Activated CD4-positive, alpha-beta memory T cell treated with anti-CD3 and anti-CD28 coated beads for 36 hours (primary cell): ENCODE measurements around the gene STAC3. TPM values are rescaled to one million over a fixed set of nuclear protein-coding genes. Genes with fewer than 3 reads are reported as not detected.

Experiments used
- CTCF ChIA-PET: fragments of 350-600 bp; sonication (Branson Sonifier 250); formaldehyde crosslinking; loops from one replicate; lab custom pipeline; 2021; ENCODE audit warnings: antibody characterized with exemption, inconsistent platforms; lab: Charles Lee
- POLR2A ChIA-PET: fragments of 350-600 bp; sonication (Branson Sonifier 250); formaldehyde crosslinking; loops from one replicate; lab custom pipeline; 2021; ENCODE audit warnings: antibody characterized with exemption; lab: Charles Lee
- DNase-seq: peaks from one replicate; pipeline ENCODE4 v3.0.0-alpha.2; 2020
- H3K27ac Mint-ChIP-seq: one replicate; pipeline ENCODE4 v1.8.0; 2021; ENCODE audit warnings: mixed read lengths
- H3K27me3 Mint-ChIP-seq: one replicate; pipeline ENCODE4 v1.8.0; 2021; ENCODE audit warnings: mixed read lengths
- H3K36me3 Mint-ChIP-seq: one replicate; pipeline ENCODE4 v1.8.0; 2021; ENCODE audit warnings: mixed read lengths
- H3K4me1 Mint-ChIP-seq: one replicate; pipeline ENCODE4 v1.8.0; 2021; ENCODE audit warnings: low read depth, mixed read lengths
- H3K4me3 Mint-ChIP-seq: one replicate; pipeline ENCODE4 v1.8.0; 2021; ENCODE audit warnings: mild to moderate bottlenecking, mixed read lengths
- H3K9me3 Mint-ChIP-seq: one replicate; pipeline ENCODE4 v1.8.0; 2021; ENCODE audit warnings: mixed read lengths
- intact Hi-C: fragments of 100-400 bp; cut with micrococcal nuclease; formaldehyde crosslinking; loops from one replicate; pipeline ENCODE4 v1.15.1; 2023
- total RNA-seq, 2 experiments: library from RNA; stranded (reverse); gene quantifications; one replicate each; pipeline ENCODE4 v1.2.3, GENCODE V29; 2021

The STAC3 gene
- total RNA-seq, 2 experiments from 2014 or later: 1.9 to 2.0 TPM

DNA sequence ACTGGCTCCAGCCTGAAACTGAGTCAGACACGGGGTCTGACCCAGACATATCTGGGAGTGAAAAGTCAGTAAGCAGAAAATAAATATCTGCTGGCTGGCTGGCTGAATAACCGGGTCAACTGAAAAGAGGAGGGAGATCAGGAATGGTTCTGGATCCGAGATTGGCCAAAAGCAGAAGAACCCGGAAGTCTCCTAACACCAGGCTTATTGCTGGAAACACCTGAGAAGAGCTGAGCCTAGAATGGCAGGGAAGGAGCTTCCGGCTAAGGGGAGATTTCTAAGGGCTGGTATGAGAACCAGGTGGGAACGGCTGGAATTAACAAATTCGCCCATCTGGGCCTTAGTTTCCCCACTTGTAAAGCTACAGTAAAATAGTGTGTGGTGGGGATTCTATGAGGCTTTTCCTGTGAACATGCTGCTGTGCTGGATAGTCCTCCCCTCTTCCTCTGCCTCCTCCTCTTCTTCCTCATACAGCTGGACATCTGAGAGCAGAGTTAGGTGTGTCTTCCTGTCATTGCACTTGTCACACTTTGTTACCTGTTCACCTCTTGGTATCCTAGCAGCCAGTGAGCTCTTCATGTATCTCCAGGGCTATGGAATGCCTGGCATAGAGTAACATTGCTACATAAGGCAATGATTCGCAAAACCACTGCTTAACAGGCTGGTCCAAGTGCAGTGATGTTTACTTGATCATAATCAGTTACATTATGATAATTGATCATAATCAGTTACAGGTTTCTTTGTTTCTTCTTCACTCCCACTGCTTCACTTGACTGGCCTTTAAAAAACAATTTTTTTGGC lies 23.5 kb downstream of the STAC3 start:
- POLR2A ChIA-PET: interaction anchor here (1.3 to 1.9 kb wide), 2 partner anchors 12 to 15 kb away, joined by 6 to 8 read pairs; no protein-coding TSS in a partner anchor
- H3K36me3 Mint-ChIP-seq: peaks cover 32% of the 10 kb centered on the region
- no peaks in the 10 kb centered on the region for H3K9me3 Mint-ChIP-seq
- intact Hi-C loops: loop anchor here (5.0 kb wide), 1 partner anchor 140 kb away; the partner anchor contains the start of gene NAB2
- DNase-seq: no peak
- H3K4me3 Mint-ChIP-seq: no peak overlapping the region
- H3K27me3 Mint-ChIP-seq: peaks cover 40% of the 10 kb centered on the region
- CTCF ChIA-PET: interaction anchor here (0.9 to 13.3 kb wide), 3 partner anchors 13 to 231 kb away, joined by 5 to 447 read pairs (median 175); partner anchors contain the start of gene NXPH4
- peaks cover 48% of the 10 kb centered on the region for H3K4me1 Mint-ChIP-seq
- H3K27ac Mint-ChIP-seq: no peak overlapping the region

DNA sequence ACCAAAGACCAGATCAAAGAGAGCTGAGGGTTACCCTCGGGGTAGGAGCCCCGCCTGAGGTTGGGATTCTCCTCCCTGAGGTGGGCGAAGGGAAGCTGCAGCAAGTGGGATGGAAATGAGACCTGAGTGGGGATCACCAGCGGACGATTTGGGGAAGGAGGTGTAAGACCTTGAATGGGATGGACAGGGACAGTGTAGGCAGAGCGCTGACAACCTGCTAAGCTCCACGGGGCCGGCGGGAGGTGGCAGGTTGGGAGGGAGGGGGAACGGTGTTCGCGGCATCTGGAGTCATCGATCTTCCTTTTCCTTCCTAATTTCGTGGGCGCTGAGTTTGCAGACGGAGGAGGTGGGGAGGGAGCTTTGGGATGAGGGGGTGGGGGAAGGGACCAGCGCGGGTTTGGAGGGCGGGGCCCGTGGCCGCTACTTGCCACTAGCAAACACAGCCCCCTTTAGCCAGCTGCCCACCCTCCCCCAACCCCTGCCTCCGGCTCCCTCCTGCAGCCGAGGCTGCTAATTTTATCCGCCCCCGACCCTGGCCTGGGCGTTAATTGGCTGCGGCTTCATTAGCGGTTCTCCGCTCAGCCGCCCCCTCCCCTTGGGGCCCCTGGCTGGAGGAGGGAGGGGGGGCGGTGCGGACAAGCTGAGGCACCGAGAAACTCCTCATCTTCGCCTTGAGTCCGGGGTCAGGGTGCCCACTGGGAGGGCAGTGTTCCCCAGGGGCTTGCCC lies 24.2 kb downstream of the STAC3 start:
- intact Hi-C loops: loop anchor here (5.0 kb wide), 1 partner anchor 139 kb away; the partner anchor contains the start of gene NAB2
- ChIA-PET POLR2A (interaction anchor here (0.6 to 1.9 kb wide), 5 partner anchors 11 to 24 kb away, joined by 3 to 8 read pairs (median 5); partner anchors contain the start of gene STAC3), CTCF (interaction anchor here (11.5 to 13.3 kb wide), 2 partner anchors 12 to 14 kb away, joined by 175 to 447 read pairs; partner anchors contain the start of gene NXPH4)
- Mint-ChIP-seq H3K36me3 (peaks cover 25% of the 10 kb centered on the region), H3K4me3 (peak overlapping the region; percentile 24), H3K9me3 (no peaks in the 10 kb centered on the region), H3K27ac (no peak overlapping the region), H3K27me3 (peaks cover 48% of the 10 kb centered on the region), H3K4me1 (peaks cover 42% of the 10 kb centered on the region)
- no peak for DNase-seq

DNA sequence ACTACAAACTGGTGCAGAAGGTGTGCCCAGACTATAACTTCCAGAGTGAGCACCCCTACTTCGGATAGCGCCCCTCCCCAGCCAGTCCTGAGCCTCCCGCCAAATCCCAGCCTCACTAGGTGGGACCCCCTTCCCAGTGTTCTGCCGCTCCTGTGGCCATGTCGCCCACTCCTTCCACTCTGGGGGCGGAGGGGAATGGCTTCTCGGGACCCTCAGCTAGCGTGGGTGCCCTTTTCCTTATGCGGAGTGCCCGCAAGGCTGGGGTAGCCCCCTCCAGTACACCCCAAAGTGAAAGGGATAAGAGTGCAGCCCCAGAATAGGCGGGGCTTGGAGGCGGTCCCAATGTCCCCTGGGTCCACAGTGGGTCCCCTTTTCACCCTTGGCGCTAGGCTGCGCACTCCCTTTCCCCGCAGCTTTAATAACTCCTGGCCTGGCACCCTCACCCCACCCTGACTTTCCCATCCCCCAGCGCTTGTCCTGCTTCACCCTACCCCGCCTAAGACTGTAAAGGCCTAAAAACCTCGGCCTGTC lies 25.2 kb downstream of the STAC3 start:
- Mint-ChIP-seq H3K4me1 (peaks cover 38% of the 10 kb centered on the region), H3K27ac (no peak overlapping the region), H3K36me3 (peaks cover 15% of the 10 kb centered on the region), H3K4me3 (peak overlapping the region; percentile 23), H3K9me3 (no peaks in the 10 kb centered on the region), H3K27me3 (peaks cover 58% of the 10 kb centered on the region)
- CTCF ChIA-PET: interaction anchor here (2.9 to 13.3 kb wide), 3 partner anchors 11 to 227 kb away, joined by 9 to 447 read pairs (median 175); partner anchors contain the start of gene NXPH4
- POLR2A ChIA-PET: interaction anchor here (1.2 to 1.3 kb wide), 3 partner anchors 12 to 17 kb away, joined by 3 to 8 read pairs (median 4); no protein-coding TSS in a partner anchor
- intact Hi-C loops: loop anchor here (1.0 to 5.0 kb wide), 3 partner anchors 10 to 138 kb away; partner anchors contain the start of gene NAB2
- no peak for DNase-seq

GRCh38 chr12:57224973-57225679 lies 25.9 kb downstream of the STAC3 start:
- H3K27me3 Mint-ChIP-seq: peaks cover 61% of the 10 kb centered on the region
- no peaks in the 10 kb centered on the region for H3K9me3 Mint-ChIP-seq
- H3K4me1 Mint-ChIP-seq: peaks cover 35% of the 10 kb centered on the region
- no peak overlapping the region for H3K27ac Mint-ChIP-seq
- intact Hi-C loops: loop anchor here (1.0 to 5.0 kb wide), 3 partner anchors 10 to 138 kb away; partner anchors contain the start of gene NAB2
- H3K4me3 Mint-ChIP-seq: peak overlapping the region; percentile 55
- ChIA-PET POLR2A (interaction anchor here (0.9 to 1.2 kb wide), 2 partner anchors 16 to 18 kb away, joined by 4 to 5 read pairs; no protein-coding TSS in a partner anchor), CTCF (interaction anchor here (1.1 to 13.3 kb wide), 6 partner anchors 9 to 234 kb away, joined by 4 to 447 read pairs (median 8); partner anchors contain the start of genes GLI1, NXPH4 and STAT6)
- peak; percentile 75 for DNase-seq
- peaks cover 9% of the 10 kb centered on the region for H3K36me3 Mint-ChIP-seq

DNA sequence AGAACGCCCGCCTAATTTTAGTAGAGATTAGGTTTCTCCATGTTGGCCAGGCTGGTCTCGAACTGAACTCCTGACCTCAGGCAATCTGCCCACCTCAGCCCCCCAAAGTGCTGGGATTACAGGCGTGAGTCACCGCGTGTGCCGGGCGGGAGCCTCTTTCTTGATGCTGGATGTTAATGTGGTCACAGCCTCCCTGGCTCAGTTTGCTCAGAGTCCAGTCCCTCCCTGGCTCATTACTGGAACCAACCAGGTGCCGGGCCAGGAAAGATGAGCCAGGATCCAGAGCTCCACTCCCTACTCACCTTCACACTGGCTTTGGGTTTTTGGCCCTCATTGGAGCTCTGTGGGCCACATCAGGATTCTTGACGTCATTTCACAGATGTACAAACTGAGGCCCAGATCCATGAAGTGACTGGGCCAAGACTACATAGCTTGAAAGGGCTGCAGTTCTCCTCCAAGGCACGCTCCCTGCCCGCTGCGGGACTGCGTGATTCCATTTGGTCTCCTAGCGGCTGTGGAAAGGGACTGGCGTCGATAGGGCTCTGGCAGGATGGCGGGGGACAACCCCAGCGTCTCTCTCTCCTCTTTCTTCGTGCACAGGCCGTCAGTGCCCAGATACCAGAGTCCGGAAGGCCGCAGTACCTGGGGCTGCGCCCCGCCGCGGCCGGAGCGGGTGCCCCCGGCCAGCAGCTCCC lies 26.6 kb downstream of the STAC3 start:
- Mint-ChIP-seq H3K4me3 (no peak overlapping the region), H3K4me1 (peaks cover 33% of the 10 kb centered on the region), H3K27ac (no peak overlapping the region), H3K9me3 (no peaks in the 10 kb centered on the region), H3K36me3 (peaks cover 3% of the 10 kb centered on the region), H3K27me3 (peaks cover 67% of the 10 kb centered on the region)
- ChIA-PET POLR2A (interaction anchor here (0.9 to 1.0 kb wide), 2 partner anchors 17 to 18 kb away, joined by 4 to 5 read pairs; no protein-coding TSS in a partner anchor), CTCF (interaction anchor here (1.1 to 13.3 kb wide), 7 partner anchors 9 to 234 kb away, joined by 3 to 447 read pairs (median 6); partner anchors contain the start of genes GLI1, NXPH4 and STAT6)
- intact Hi-C loops: loop anchor here (2.0 kb wide), 1 partner anchor 14 kb away; no protein-coding TSS in a partner anchor
- no peak for DNase-seq

- H3K36me3 Mint-ChIP-seq: peaks cover 3% of the 10 kb centered on the region
- no peaks in the 10 kb centered on the region for H3K9me3 Mint-ChIP-seq
- POLR2A ChIA-PET: interaction anchor here (0.6 to 1.0 kb wide), 3 partner anchors 18 to 19 kb away, joined by 3 to 5 read pairs (median 4); no protein-coding TSS in a partner anchor
- intact Hi-C loops: loop anchor here (2.0 kb wide), 1 partner anchor 15 kb away; no protein-coding TSS in a partner anchor
- peaks cover 25% of the 10 kb centered on the region for H3K4me1 Mint-ChIP-seq
- peaks cover 76% of the 10 kb centered on the region for H3K27me3 Mint-ChIP-seq
- H3K4me3 Mint-ChIP-seq: no peak overlapping the region
- DNase-seq: no peak
- no peak overlapping the region for H3K27ac Mint-ChIP-seq
- CTCF ChIA-PET: interaction anchor here (1.1 to 13.3 kb wide), 5 partner anchors 9 to 229 kb away, joined by 3 to 447 read pairs (median 9); partner anchors contain the start of gene NXPH4
Observed at GRCh38 chr12:57223191-57224165, 27.5 kb downstream of the STAC3 start.

DNA sequence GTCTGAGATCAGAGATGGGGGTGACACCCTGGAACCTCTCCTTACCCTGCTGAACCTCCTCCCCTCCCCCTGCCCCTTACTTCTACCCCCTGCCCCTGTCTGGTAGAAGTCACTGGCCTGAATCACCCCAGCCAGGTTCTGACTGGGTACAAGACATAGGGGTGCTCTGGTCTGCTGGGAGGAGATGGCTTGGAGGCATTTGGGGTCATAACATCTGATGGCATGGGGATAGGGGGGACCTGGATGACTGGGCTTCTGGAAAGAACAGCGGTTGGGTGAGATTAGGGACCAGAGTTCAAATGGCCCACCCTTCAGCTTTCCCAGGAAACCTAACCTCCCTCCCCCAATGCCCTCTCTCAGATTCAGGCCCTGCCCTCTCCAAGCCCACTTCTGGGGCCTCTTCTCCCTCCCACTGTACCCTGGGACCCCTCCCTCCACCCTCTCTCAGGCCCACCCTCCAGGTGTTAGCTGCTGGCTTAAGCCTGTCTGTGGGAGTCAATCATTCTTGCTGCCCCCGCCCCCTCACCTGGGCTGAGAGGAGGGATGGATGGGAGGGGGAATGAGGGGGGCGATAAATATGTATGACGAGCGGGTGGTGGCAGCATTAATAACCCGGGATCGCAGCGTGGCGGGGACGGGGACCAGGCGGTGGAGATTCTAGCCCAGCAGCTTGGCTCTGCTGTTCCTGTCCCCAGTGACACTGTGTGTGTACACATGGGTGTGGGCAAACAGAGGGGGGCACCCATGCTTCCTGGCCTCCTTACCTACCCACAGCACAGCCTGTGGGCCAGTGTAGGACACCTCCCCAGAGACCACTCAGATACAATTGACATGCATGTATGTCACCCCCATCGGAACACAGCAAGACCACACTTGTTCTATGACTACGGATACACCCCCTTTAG lies 28.4 kb downstream of the STAC3 start:
- ChIA-PET POLR2A (interaction anchor here (0.6 kb wide), 1 partner anchor 20 kb away, joined by 3 read pairs; no protein-coding TSS in a partner anchor), CTCF (interaction anchor here (11.5 to 13.3 kb wide), 2 partner anchors 8 to 18 kb away, joined by 175 to 447 read pairs; partner anchors contain the start of gene NXPH4)
- intact Hi-C loops: no loop called here
- peaks cover 3% of the 10 kb centered on the region for H3K36me3 Mint-ChIP-seq
- H3K4me1 Mint-ChIP-seq: peaks cover 28% of the 10 kb centered on the region
- H3K27me3 Mint-ChIP-seq: peaks cover 83% of the 10 kb centered on the region
- H3K27ac Mint-ChIP-seq: no peak overlapping the region
- DNase-seq: no peak
- no peaks in the 10 kb centered on the region for H3K9me3 Mint-ChIP-seq
- no peak overlapping the region for H3K4me3 Mint-ChIP-seq

GRCh38 chr12:57221169-57221917 lies 29.6 kb downstream of the STAC3 start:
- Mint-ChIP-seq H3K27ac (no peak overlapping the region), H3K4me1 (peaks cover 26% of the 10 kb centered on the region), H3K27me3 (peaks cover 80% of the 10 kb centered on the region), H3K9me3 (no peaks in the 10 kb centered on the region), H3K36me3 (peaks cover under 1% of the 10 kb centered on the region), H3K4me3 (no peak overlapping the region)
- ChIA-PET POLR2A (interaction anchor here (1.1 kb wide), 1 partner anchor 8 kb away, joined by 3 read pairs; the partner anchor contains the start of gene SHMT2), CTCF (interaction anchor here (0.5 to 13.3 kb wide), 3 partner anchors 7 to 536 kb away, joined by 5 to 447 read pairs (median 175); partner anchors contain the start of gene NXPH4)
- intact Hi-C loops: no loop called here
- DNase-seq: no peak
